WTC11 (cell line): Measurements from ENCODE around the gene APOL2. TPM values are rescaled to one million over a fixed set of nuclear protein-coding genes. Genes with fewer than 3 reads are reported as not detected.
A peak's percentile ranks its signal among the peaks of the same experiment; 100 is the strongest.

Source experiments
- ATAC-seq: fragments of 200-7000 bp; cut with Tn5 transposase; 2 replicates; pipeline ENCODE4 v1.10.0; 2021; ENCODE audit warnings: mild to moderate bottlenecking, moderate library complexity
- Bru-seq: library from RNA; stranded (reverse); fragments of 400-500 nt; gene quantifications from one replicate; lab custom pipeline; 2021; lab: Mats Ljungman, UMichigan
- CTCF ChIA-PET: fragments of 300-600 bp; sonication (Branson Sonifier 250); formaldehyde crosslinking; loops from one replicate; lab custom pipeline; 2021; ENCODE audit warnings: antibody characterized with exemption; lab: Charles Lee
- POLR2A ChIA-PET: fragments of 350-600 bp; sonication (Branson Sonifier 250); formaldehyde crosslinking; loops from one replicate; lab custom pipeline; 2021; ENCODE audit warnings: antibody characterized with exemption; lab: Charles Lee
- DNase-seq: peaks from one replicate; pipeline ENCODE4 v3.0.0; 2021; ENCODE audit warnings: low spot score
- H3K27ac Mint-ChIP-seq: 2 replicates; pipeline ENCODE4 v1.8.0; 2021; ENCODE audit warnings: mixed read lengths
- H3K27me3 Mint-ChIP-seq: 2 replicates; pipeline ENCODE4 v1.8.0; 2021; ENCODE audit warnings: low read depth, mild to moderate bottlenecking, moderate library complexity, mixed read lengths
- H3K36me3 Mint-ChIP-seq: 2 replicates; pipeline ENCODE4 v1.8.0; 2021; ENCODE audit warnings: mixed read lengths
- H3K4me1 Mint-ChIP-seq: 2 replicates; pipeline ENCODE4 v1.8.0; 2022; ENCODE audit warnings: mixed read lengths
- H3K4me3 Mint-ChIP-seq: 2 replicates; pipeline ENCODE4 v1.8.0; 2021; ENCODE audit warnings: mild to moderate bottlenecking, moderate library complexity, mixed read lengths
- H3K9me3 Mint-ChIP-seq: 2 replicates; pipeline ENCODE4 v1.8.0; 2021; ENCODE audit warnings: mixed read lengths
- ATF2 ChIP-seq: sonication (generic); formaldehyde crosslinking; IDR thresholded peaks from 2 replicates; pipeline ENCODE4 v1.8.1; 2022; ENCODE audit warnings: low read depth, missing genetic modification reagents, borderline replicate concordance
- CTCF ChIP-seq: fragments of 200-600 bp; IDR thresholded peaks from 2 replicates; pipeline ENCODE4 v1.8.0; 2022; ENCODE audit warnings: antibody characterized with exemption
- E2F5 ChIP-seq: sonication (generic); formaldehyde crosslinking; IDR thresholded peaks from 2 replicates; pipeline ENCODE4 v1.8.1; 2022; ENCODE audit warnings: mild to moderate bottlenecking, moderate library complexity, missing genetic modification reagents
- ESRRA ChIP-seq: sonication (generic); formaldehyde crosslinking; IDR thresholded peaks from 2 replicates; pipeline ENCODE4 v1.8.1; 2022; ENCODE audit warnings: mild to moderate bottlenecking, missing genetic modification reagents, borderline replicate concordance
- FOXK1 ChIP-seq: sonication (generic); formaldehyde crosslinking; IDR thresholded peaks from 2 replicates; pipeline ENCODE4 v1.8.0; 2022; ENCODE audit warnings: mild to moderate bottlenecking, moderate library complexity, missing genetic modification reagents
- GTF2I ChIP-seq: fragments of 250-450 bp; sonication (Bioruptor Pico); conservative IDR thresholded peaks from 2 replicates; pipeline ENCODE4 v1.4.0; 2021; ENCODE audit warnings: mild to moderate bottlenecking
- IRF1 ChIP-seq: sonication (generic); formaldehyde crosslinking; IDR thresholded peaks from 2 replicates; pipeline ENCODE4 v1.8.0; 2023; ENCODE audit warnings: missing genetic modification reagents
- IRF2 ChIP-seq: sonication (generic); formaldehyde crosslinking; IDR thresholded peaks from 2 replicates; pipeline ENCODE4 v1.8.0; 2022; ENCODE audit warnings: low read depth, missing genetic modification reagents, borderline replicate concordance
- JAZF1 ChIP-seq: fragments of 250-450 bp; sonication (Bioruptor Pico); IDR thresholded peaks from 2 replicates; pipeline ENCODE4 v1.9.0; 2021; ENCODE audit warnings: moderate library complexity, mild to moderate bottlenecking, inconsistent platforms
- MAX ChIP-seq: sonication (generic); formaldehyde crosslinking; IDR thresholded peaks from 2 replicates; pipeline ENCODE4 v1.8.0; 2022; ENCODE audit warnings: mild to moderate bottlenecking, missing genetic modification reagents
- RELA ChIP-seq: sonication (generic); formaldehyde crosslinking; IDR thresholded peaks from 2 replicates; pipeline ENCODE4 v1.8.1; 2022; ENCODE audit warnings: missing genetic modification reagents, mild to moderate bottlenecking, borderline replicate concordance
- RORB ChIP-seq: fragments of 250-450 bp; sonication (Bioruptor Pico); IDR thresholded peaks from 2 replicates; pipeline ENCODE4 v1.9.0; 2021; ENCODE audit warnings: mild to moderate bottlenecking
- SOX15 ChIP-seq: fragments of 250-450 bp; sonication (Bioruptor Pico); IDR thresholded peaks from 2 replicates; pipeline ENCODE4 v1.9.0; 2021; ENCODE audit warnings: mild to moderate bottlenecking
- TEAD1 ChIP-seq: sonication (generic); formaldehyde crosslinking; IDR thresholded peaks from 2 replicates; pipeline ENCODE4 v1.8.0; 2022; ENCODE audit warnings: mild to moderate bottlenecking, missing genetic modification reagents
- TEAD4 ChIP-seq: sonication (generic); formaldehyde crosslinking; IDR thresholded peaks from 2 replicates; pipeline ENCODE4 v1.8.0; 2022; ENCODE audit warnings: mild to moderate bottlenecking, missing genetic modification reagents
- ZNF121 ChIP-seq: sonication (generic); formaldehyde crosslinking; IDR thresholded peaks from 2 replicates; pipeline ENCODE4 v1.8.0; 2023; ENCODE audit warnings: missing genetic modification reagents
- ZNF512 ChIP-seq: sonication (generic); formaldehyde crosslinking; IDR thresholded peaks from 2 replicates; pipeline ENCODE4 v1.8.1; 2022; ENCODE audit warnings: missing genetic modification reagents, borderline replicate concordance
- long read RNA-seq, 3 experiments: library from RNA in 1 of 3; library from capped mRNA in 1 of 3; library from polyadenylated mRNA in 1 of 3; unstranded in 2 of 3; stranded (forward) in 1 of 3; transcript quantifications; one replicate each; pipeline ENCODE4 v2.0.0, GENCODE V29; 2021
- total RNA-seq: library from RNA; stranded (reverse); gene quantifications from 3 replicates; pipeline ENCODE4 v1.2.3, GENCODE V29; 2021

The APOL2 gene
- total RNA-seq (11.2 to 12.5 TPM (median 12.4 TPM) in 3 replicates), Bru-seq, nascent RNA (percentile 65 among the genes with signal in this experiment)
- long read RNA-seq, experiment 1, transcript APOL2-202 (5 exons, 2,551 nt): major isoform, 9 of 12 reads
- long read RNA-seq, experiment 1, partial matches to known transcripts: 0 of 12 reads
- long read RNA-seq, experiment 1, other reads (novel, unspliced or antisense): 3 of 12 reads
- long read RNA-seq, experiment 2, partial matches to known transcripts: 0 of 8 reads
- long read RNA-seq, experiment 2, other reads (novel, unspliced or antisense): 6 of 8 reads
- long read RNA-seq, experiment 3, partial matches to known transcripts: 0 of 4 reads
- long read RNA-seq, experiment 3, other reads (novel, unspliced or antisense): 1 of 4 reads

- Mint-ChIP-seq H3K27ac (peak within 1 kb of the TSS; percentile 98), H3K27me3 (peaks cover 6% of the 10 kb centered on the region; the same call in 1 of the 2 replicates), H3K9me3 (peaks cover 21% of the 10 kb centered on the region), H3K36me3 (peaks cover 6% of the 10 kb centered on the region), H3K4me1 (peaks cover 21% of the 10 kb centered on the region), H3K4me3 (peak within 1 kb of the TSS; percentile 87)
- DNase-seq (peak; percentile 85), ATAC-seq (peak; percentile 99)
- ChIA-PET CTCF (interaction anchor here (0.6 to 3.2 kb wide), 30 partner anchors 8 to 271 kb away, joined by 3 to 28 read pairs (median 5); partner anchors contain the start of genes APOL4 and MYH9), POLR2A (interaction anchor here (1.5 to 2.5 kb wide), 2 partner anchors 15 to 20 kb away, joined by 5 to 9 read pairs; no protein-coding TSS in a partner anchor)
- TF ChIP-seq ATF2 (CRISPR knock-in tag) (no peak), ESRRA (CRISPR knock-in tag) (no peak), GTF2I (CRISPR knock-in tag) (no peak), RELA (no peak), RORB (CRISPR knock-in tag) (no peak), JAZF1 (no peak), IRF1 (peak; percentile 94), IRF2 (CRISPR knock-in tag) (peak; percentile 96), TEAD1 (CRISPR knock-in tag) (0 out of 2 replicates have a peak, but pooled peaks have one; percentile 32), MAX (CRISPR knock-in tag) (peak; percentile 62; the same call in 1 of the 2 replicates), ZNF121 (CRISPR knock-in tag) (peak; percentile 38; the same call in 1 of the 2 replicates), ZNF512 (CRISPR knock-in tag) (no peak), E2F5 (no peak), CTCF (no peak), SOX15 (CRISPR knock-in tag) (no peak), FOXK1 (CRISPR knock-in tag) (peak; percentile 97), TEAD4 (CRISPR knock-in tag) (peak; percentile 25; the same call in 1 of the 2 replicates)
These were observed at the start of gene APOL2 for GRCh38 chr22:36239401-36240171. TSS of gene APOL2 (minus strand) at chr22:36239527. CDS start at chr22:36233162, 6,365 bp downstream.
